CD8-positive, alpha-beta memory T cell (primary cell): ENCODE data around the gene NTPCR. TPM values are rescaled to one million over a fixed set of nuclear protein-coding genes. Genes with fewer than 3 reads are reported as not detected.
A peak's percentile ranks its signal among the peaks of the same experiment; 100 is the strongest.

ENCODE experiments used
- CTCF ChIA-PET: fragments of 350-600 bp; sonication (Branson Sonifier 250); formaldehyde crosslinking; loops from one replicate; lab custom pipeline; 2021; ENCODE audit warnings: antibody characterized with exemption; lab: Charles Lee
- POLR2A ChIA-PET: fragments of 350-600 bp; sonication (Branson Sonifier 250); formaldehyde crosslinking; loops from one replicate; lab custom pipeline; 2021; ENCODE audit warnings: antibody characterized with exemption; lab: Charles Lee
- DNase-seq, 5 donors: peaks; one replicate each; pipeline versions ENCODE4 v3.0.0 to v3.0.0-alpha.2; 2020 to 2022; ENCODE audit warnings: mixed read lengths in 1 of 5
- H3K27ac ChIP-seq: one replicate; pipeline ENCODE4 v1.7.0; 2013; ENCODE audit warnings: low read depth, mild to moderate bottlenecking, low read length, moderate library complexity
- H3K27me3 ChIP-seq: 2 replicates; pipeline ENCODE4 v1.7.0; 2013; ENCODE audit warnings: low read length, mild to moderate bottlenecking; ENCODE audit not compliant: insufficient read depth, poor library complexity, severe bottlenecking
- H3K36me3 ChIP-seq: 2 replicates; pipeline ENCODE4 v1.7.0; 2013; ENCODE audit warnings: mild to moderate bottlenecking, low read length, moderate library complexity; ENCODE audit not compliant: insufficient read depth
- H3K4me1 ChIP-seq: 2 replicates; pipeline ENCODE4 v1.7.0; 2013; ENCODE audit warnings: mild to moderate bottlenecking, low read length, moderate library complexity; ENCODE audit not compliant: insufficient read depth
- H3K4me3 ChIP-seq: 2 replicates; pipeline ENCODE4 v1.7.0; 2013; ENCODE audit warnings: mild to moderate bottlenecking, low read length
- H3K9me3 ChIP-seq: 2 replicates; pipeline ENCODE4 v1.7.0; 2013; ENCODE audit warnings: mild to moderate bottlenecking, low read length
- H3K27ac Mint-ChIP-seq, 8 donors: one replicate each; pipeline ENCODE4 v1.8.0; 2020 to 2021; ENCODE audit warnings: mixed read lengths in 8 of 8, mild to moderate bottlenecking in 6 of 8, inconsistent platforms in 3 of 8, moderate library complexity in 3 of 8
- H3K27me3 Mint-ChIP-seq, 2 donors: one replicate each; pipeline ENCODE4 v1.8.0; 2020 to 2021; ENCODE audit warnings: mixed read lengths in 2 of 2, mild to moderate bottlenecking in 1 of 2, moderate library complexity in 1 of 2
- H3K36me3 Mint-ChIP-seq, 3 donors: one replicate each; pipeline ENCODE4 v1.8.0; 2020 to 2021; ENCODE audit warnings: mixed read lengths in 3 of 3, inconsistent platforms in 1 of 3, mild to moderate bottlenecking in 1 of 3
- H3K4me1 Mint-ChIP-seq, 3 donors: one replicate each; pipeline ENCODE4 v1.8.0; 2020 to 2021; ENCODE audit warnings: mixed read lengths in 3 of 3, inconsistent platforms in 1 of 3, mild to moderate bottlenecking in 1 of 3
- H3K4me3 Mint-ChIP-seq, 7 donors: one replicate each; pipeline ENCODE4 v1.8.0; 2020 to 2021; ENCODE audit warnings: mixed read lengths in 7 of 7, mild to moderate bottlenecking in 6 of 7, moderate library complexity in 4 of 7, inconsistent platforms in 2 of 7
- H3K9me3 Mint-ChIP-seq, 5 donors: one replicate each; pipeline ENCODE4 v1.8.0; 2020 to 2022; ENCODE audit warnings: mixed read lengths in 5 of 5, mild to moderate bottlenecking in 3 of 5, moderate library complexity in 2 of 5, inconsistent platforms in 1 of 5
- polyA plus RNA-seq: library from polyadenylated mRNA; unstranded; fragments of 300-500 nt; fragmentation: Illumina TruSeq; gene quantifications from one replicate; pipeline ENCODE4 v1.2.3, GENCODE V29; 2021
- total RNA-seq, 2 experiments: library from RNA; stranded (reverse); gene quantifications; one replicate each; pipeline ENCODE4 v1.2.3, GENCODE V29; 2021

NTPCR gene, protein sequence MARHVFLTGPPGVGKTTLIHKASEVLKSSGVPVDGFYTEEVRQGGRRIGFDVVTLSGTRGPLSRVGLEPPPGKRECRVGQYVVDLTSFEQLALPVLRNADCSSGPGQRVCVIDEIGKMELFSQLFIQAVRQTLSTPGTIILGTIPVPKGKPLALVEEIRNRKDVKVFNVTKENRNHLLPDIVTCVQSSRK
- total RNA-seq (10 to 100 TPM; 29.0 to 31.1 TPM), polyA plus RNA-seq (28.0 TPM)

DNA sequence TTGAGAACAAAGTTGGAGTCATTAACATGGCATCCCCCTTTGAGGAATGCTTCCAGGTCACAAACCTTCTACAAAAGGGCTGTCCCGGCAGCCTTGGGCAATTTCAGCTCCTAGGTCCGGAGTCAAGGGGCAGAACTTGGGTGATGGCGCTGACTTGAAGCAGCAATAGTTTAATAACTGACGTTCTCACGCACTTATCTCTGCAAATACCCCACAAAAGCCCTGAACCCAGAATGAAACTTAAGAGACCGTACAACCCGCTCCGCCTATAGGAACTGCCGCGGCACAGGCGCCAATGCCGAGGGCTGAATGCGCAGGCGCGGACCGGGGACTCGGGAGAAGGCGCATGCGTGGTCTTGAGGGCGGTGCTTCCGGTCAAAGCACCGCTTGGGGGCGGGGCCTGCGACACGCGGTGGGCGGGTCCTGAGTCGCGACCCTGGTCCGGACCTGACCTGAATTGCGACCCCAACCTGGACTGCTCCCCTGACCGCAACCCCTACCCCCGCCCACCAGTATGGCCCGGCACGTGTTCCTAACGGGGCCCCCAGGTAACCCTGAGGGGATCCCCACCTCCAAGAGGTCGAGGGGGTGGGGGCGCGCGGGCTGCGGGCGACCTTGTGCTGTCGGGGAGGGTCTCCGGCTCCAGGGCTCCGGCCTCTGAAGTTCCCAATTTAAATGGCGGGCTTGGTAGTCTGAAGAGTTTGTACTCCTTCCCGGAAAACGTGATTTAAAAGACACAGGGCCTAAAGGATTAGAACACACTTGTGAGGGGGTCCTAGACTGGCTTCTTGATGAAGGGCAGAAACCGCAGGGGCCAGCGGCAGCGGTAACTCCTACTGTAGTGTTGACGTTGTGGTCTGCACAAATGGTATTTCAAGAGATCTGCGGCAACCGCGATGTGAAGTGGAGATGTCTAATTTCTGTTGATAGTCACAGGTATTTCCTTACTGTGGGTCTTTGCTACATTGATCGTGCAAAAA, at the start of gene NTPCR:
Gene NTPCR, plus strand, starts transcription at position 415 of the 980 bp plus-strand sequence. Its CDS starts 100 bp downstream, at position 515.
- H3K4me1 Mint-ChIP-seq, result peaks cover 31 to 44% (median 43%) of the 10 kb centered on the region in 3 donors
- peak within 1 kb of the TSS; percentile 94 to 99 (median 96) for H3K4me3 Mint-ChIP-seq
- ChIA-PET CTCF (interaction anchor here (0.9 kb wide), 1 partner anchor 10 kb away, joined by 3 read pairs; no protein-coding TSS in a partner anchor), POLR2A (interaction anchor here (1.4 kb wide), 1 partner anchor 26 kb away, joined by 4 read pairs; no protein-coding TSS in a partner anchor)
- Histone ChIP-seq H3K36me3 (no peaks in the 10 kb centered on the region), H3K27ac (peak within 1 kb of the TSS; percentile 52), H3K4me1 (peaks cover 22% of the 10 kb centered on the region), H3K9me3 (no peaks in the 10 kb centered on the region), H3K4me3 (peak within 1 kb of the TSS; percentile 86), H3K27me3 (no peaks in the 10 kb centered on the region)
- H3K27me3 Mint-ChIP-seq, result no peaks in the 10 kb centered on the region
- H3K27ac Mint-ChIP-seq, result peak within 1 kb of the TSS; percentile 86 to 98 (median 95)
- peaks cover 0 to 10% (median 0%) of the 10 kb centered on the region in 3 donors for H3K36me3 Mint-ChIP-seq
- no peaks in the 10 kb centered on the region for H3K9me3 Mint-ChIP-seq
- DNase-seq, result peak; percentile 90 to 94 (median 92)

DNA sequence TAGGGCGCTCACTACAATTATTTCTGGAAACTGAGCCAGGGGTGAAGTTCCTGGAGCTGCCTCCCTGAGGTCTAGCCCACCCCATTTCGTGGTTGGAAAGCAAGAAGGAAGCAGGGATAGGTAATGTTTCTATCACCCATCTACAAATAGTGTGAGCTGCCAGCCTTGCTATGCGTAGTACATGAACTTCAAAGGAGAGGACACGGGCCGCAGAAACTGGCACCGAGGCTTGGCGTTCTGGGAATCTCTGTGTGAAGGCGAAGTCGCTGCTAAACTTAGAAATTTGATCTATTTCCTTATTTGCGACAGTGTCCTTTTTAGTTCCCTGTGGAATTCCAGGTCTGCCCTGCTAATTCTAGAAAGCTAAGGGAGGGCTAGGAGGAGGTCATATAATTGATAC, 49.6 kb upstream of the NTPCR start:
- ChIA-PET CTCF (no interaction called here), POLR2A (no interaction called here)
- DNase-seq, result no peak
- Mint-ChIP-seq H3K4me1 (peaks cover 2 to 24% (median 8%) of the 10 kb centered on the region in 3 donors), H3K4me3 (no peak overlapping the region), H3K27me3 (peaks cover 3 to 5% of the 10 kb centered on the region in 2 donors), H3K27ac (peak overlapping the region in 1 of 8 donors; percentile 3), H3K36me3 (no peaks in the 10 kb centered on the region), H3K9me3 (no peaks in the 10 kb centered on the region)
- Histone ChIP-seq H3K27ac (no peak overlapping the region), H3K9me3 (no peaks in the 10 kb centered on the region), H3K4me3 (no peak overlapping the region), H3K36me3 (no peaks in the 10 kb centered on the region), H3K4me1 (no peaks in the 10 kb centered on the region), H3K27me3 (no peaks in the 10 kb centered on the region)

DNA sequence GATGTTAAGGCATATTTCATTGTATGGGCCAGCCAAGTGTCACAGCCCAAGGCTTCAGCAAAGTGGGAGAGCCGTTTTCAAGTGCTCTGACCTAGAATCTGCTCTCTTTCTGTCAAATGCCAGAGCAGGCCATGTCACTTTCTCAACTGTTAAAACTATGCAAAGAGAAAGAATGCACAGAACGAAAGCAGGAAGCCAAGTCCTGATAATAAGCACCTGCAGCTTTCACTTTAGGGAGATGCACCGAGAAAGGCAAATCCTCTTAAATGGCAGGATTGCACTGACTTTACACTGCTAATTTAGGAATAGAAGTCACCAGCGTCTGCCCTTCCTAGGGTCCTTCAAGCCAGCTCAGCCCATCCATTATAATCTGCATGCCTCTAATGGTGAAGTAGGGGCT, 49.2 kb upstream of the NTPCR start:
- peaks cover 2 to 28% (median 8%) of the 10 kb centered on the region in 3 donors for H3K4me1 Mint-ChIP-seq
- peaks cover 5 to 7% of the 10 kb centered on the region in 2 donors for H3K27me3 Mint-ChIP-seq
- no peak for DNase-seq
- Histone ChIP-seq H3K9me3 (no peaks in the 10 kb centered on the region), H3K27ac (no peak overlapping the region), H3K36me3 (no peaks in the 10 kb centered on the region), H3K4me1 (no peaks in the 10 kb centered on the region), H3K27me3 (no peaks in the 10 kb centered on the region), H3K4me3 (no peak overlapping the region)
- no peaks in the 10 kb centered on the region for H3K9me3 Mint-ChIP-seq
- peak overlapping the region in 1 of 8 donors; percentile 3 for H3K27ac Mint-ChIP-seq
- H3K36me3 Mint-ChIP-seq, result no peaks in the 10 kb centered on the region
- ChIA-PET POLR2A (no interaction called here), CTCF (interaction anchor here (1.3 kb wide), 1 partner anchor 19 kb away, joined by 3 read pairs; no protein-coding TSS in a partner anchor)
- H3K4me3 Mint-ChIP-seq, result no peak overlapping the region

DNA sequence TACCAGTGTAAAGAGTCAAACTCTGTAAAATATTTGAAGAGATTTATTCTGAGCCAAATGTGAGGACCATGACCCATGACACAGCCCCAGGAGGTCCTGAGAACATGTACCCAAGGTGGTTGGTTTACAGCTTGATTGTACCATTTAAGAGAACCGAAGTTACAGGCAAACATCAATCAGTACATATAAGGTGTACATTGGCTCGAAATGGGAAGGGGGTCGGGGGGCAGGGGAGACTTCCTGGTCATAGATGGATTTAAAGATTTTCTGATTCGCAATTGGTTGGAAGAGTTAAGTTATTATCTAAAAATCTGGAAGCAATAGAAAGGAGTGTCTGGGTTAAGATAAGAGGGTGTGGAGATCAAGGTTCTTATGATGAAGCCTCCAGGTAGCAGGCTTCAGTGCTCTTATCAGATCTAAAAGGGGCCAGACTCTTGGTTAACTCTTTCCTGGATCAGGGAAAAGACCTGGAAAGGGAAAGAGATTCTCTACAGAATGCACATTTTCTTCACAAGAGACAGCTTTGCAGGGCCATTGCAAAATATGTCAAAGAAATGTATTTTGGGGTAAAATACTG, 47.5 kb upstream of the NTPCR start:
- H3K4me3 ChIP-seq, result no peak overlapping the region
- H3K9me3 ChIP-seq, result no peaks in the 10 kb centered on the region
- no peak for DNase-seq
- H3K27ac Mint-ChIP-seq, result peak overlapping the region in 1 of 8 donors; percentile 9
- H3K36me3 ChIP-seq, result no peaks in the 10 kb centered on the region
- H3K27me3 ChIP-seq, result no peaks in the 10 kb centered on the region
- no peak overlapping the region for H3K4me3 Mint-ChIP-seq
- H3K27ac ChIP-seq, result no peak overlapping the region
- no peaks in the 10 kb centered on the region for H3K9me3 Mint-ChIP-seq
- CTCF ChIA-PET, result interaction anchor here (1.3 kb wide), 1 partner anchor 18 kb away, joined by 3 read pairs; no protein-coding TSS in a partner anchor
- H3K4me1 ChIP-seq, result no peaks in the 10 kb centered on the region
- POLR2A ChIA-PET, result no interaction called here
- H3K4me1 Mint-ChIP-seq, result peaks cover 2 to 31% (median 8%) of the 10 kb centered on the region in 3 donors
- peaks cover 0 to 3% (median 0%) of the 10 kb centered on the region in 3 donors for H3K36me3 Mint-ChIP-seq
- peaks cover 11 to 14% of the 10 kb centered on the region in 2 donors for H3K27me3 Mint-ChIP-seq

DNA sequence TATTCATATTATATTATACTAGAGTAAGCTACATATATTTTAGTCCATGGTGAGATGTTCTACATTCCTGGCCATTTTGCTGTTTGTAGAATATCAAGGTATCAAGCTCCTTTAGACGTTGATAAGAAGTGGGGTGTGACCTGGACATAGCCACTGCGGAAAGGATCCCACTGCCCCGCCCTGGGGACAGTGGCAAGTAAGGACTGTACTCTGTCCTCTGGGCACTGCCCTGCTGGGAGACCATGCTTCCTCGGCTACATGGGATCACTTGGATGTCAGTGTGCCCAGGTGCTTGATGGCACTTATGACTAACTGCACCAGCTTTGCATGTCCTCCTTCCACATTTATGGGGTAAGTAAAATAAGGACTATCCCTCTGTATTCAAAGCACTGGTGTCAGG, 46.3 kb upstream of the NTPCR start:
- H3K27me3 Mint-ChIP-seq, result peaks cover 7 to 11% of the 10 kb centered on the region in 2 donors
- DNase-seq, result no peak
- no peak overlapping the region for H3K27ac Mint-ChIP-seq
- CTCF ChIA-PET, result no interaction called here
- no peak overlapping the region for H3K4me3 Mint-ChIP-seq
- H3K27me3 ChIP-seq, result no peaks in the 10 kb centered on the region
- H3K9me3 ChIP-seq, result no peaks in the 10 kb centered on the region
- peaks cover under 1% of the 10 kb centered on the region for H3K4me1 ChIP-seq
- H3K36me3 ChIP-seq, result no peaks in the 10 kb centered on the region
- no peak overlapping the region for H3K4me3 ChIP-seq
- H3K4me1 Mint-ChIP-seq, result peaks cover 3 to 41% (median 8%) of the 10 kb centered on the region in 3 donors
- peaks cover 0 to 3% (median 0%) of the 10 kb centered on the region in 3 donors for H3K36me3 Mint-ChIP-seq
- H3K9me3 Mint-ChIP-seq, result no peaks in the 10 kb centered on the region
- H3K27ac ChIP-seq, result no peak overlapping the region
- POLR2A ChIA-PET, result no interaction called here

DNA sequence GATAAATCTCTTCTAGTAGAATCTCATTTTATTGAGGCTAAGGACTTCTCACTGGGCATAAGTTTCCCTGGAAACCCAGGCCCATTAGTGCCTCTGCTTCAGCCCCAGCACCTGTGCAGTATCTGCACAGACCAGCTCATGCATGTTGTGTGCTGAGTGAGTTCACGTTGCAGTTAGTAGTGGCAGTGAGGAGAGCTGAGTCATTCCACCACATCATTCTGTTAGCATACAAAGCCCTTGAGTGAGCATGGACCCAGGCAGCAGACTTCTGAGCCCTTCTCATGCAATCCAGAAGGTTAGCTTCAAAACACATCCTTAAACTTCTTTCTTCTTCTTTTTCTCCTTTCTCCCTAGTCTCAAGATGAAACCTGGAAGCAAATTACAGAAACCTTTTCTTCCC, 45.8 kb upstream of the NTPCR start:
- H3K4me3 Mint-ChIP-seq, result no peak overlapping the region

DNA sequence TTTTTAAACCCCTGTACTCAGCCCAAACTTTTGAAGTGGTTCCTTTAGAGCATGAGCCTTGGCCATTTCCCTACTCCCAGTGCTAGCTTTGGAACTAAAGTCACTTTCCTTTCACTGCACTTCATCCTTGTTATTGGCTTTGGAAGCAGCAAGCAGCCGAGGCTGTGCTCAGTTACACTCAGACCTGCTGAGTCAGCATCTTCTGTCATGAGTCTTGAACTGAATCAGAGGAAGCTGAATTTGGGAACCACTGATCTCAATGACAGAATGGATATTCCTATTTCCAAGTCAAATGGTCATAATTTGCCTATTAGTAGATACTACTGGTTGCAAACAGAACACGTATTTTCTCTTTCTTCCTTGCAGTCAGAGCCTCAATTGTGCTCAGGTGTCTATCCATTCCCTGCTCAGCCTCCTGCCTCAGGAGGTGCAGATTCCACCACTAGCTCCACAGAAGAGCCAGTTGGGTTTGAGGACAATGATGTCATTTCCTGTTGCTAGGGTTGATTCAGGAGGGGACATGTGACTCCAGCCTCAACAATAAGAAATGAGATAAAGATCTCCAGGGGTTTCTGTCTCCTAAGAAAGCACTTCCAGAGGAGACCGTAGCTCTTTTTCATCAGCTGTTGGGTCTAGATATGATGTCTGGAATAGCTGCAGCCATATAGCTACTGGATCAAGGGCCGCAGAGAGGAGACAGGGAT, 44.9 kb upstream of the NTPCR start:
- CTCF ChIA-PET, result no interaction called here
- Histone ChIP-seq H3K27me3 (no peaks in the 10 kb centered on the region), H3K4me3 (no peak overlapping the region), H3K9me3 (no peaks in the 10 kb centered on the region), H3K36me3 (no peaks in the 10 kb centered on the region), H3K27ac (no peak overlapping the region), H3K4me1 (peaks cover 14% of the 10 kb centered on the region)
- no peaks in the 10 kb centered on the region for H3K9me3 Mint-ChIP-seq
- H3K27ac Mint-ChIP-seq, result no peak overlapping the region
- H3K27me3 Mint-ChIP-seq, result peaks cover 7 to 11% of the 10 kb centered on the region in 2 donors
- H3K36me3 Mint-ChIP-seq, result peaks cover 0 to 3% (median 0%) of the 10 kb centered on the region in 3 donors
- POLR2A ChIA-PET, result no interaction called here
- peaks cover 14 to 55% (median 16%) of the 10 kb centered on the region in 3 donors for H3K4me1 Mint-ChIP-seq
- no peak for DNase-seq
- no peak overlapping the region for H3K4me3 Mint-ChIP-seq

More for the DNA sequence above, 45.8 kb upstream of the NTPCR start:
- Mint-ChIP-seq H3K27me3 (peaks cover 7 to 11% of the 10 kb centered on the region in 2 donors), H3K4me1 (peaks cover 7 to 45% (median 8%) of the 10 kb centered on the region in 3 donors), H3K36me3 (peaks cover 0 to 3% (median 0%) of the 10 kb centered on the region in 3 donors), H3K9me3 (no peaks in the 10 kb centered on the region), H3K27ac (peak overlapping the region in 1 of 8 donors; percentile 14)
- H3K27ac ChIP-seq, result no peak overlapping the region
- H3K9me3 ChIP-seq, result no peaks in the 10 kb centered on the region
- H3K27me3 ChIP-seq, result no peaks in the 10 kb centered on the region
- ChIA-PET CTCF (no interaction called here), POLR2A (no interaction called here)
- no peak for DNase-seq
- no peaks in the 10 kb centered on the region for H3K36me3 ChIP-seq
- peaks cover 5% of the 10 kb centered on the region for H3K4me1 ChIP-seq
- H3K4me3 ChIP-seq, result no peak overlapping the region
